ENCODE results near the gene OTOG. TPM values are rescaled to one million over a fixed set of nuclear protein-coding genes. Genes with fewer than 3 reads are reported as not detected.

The OTOG gene
- total RNA-seq, 1 donor from 2014 or later = 42.1 TPM

- DNase-seq (ENCODE audit: low spot score) = no peak
- no peak overlapping the region for H2AFZ ChIP-seq (replicated peaks)
- H3K27me3 Mint-ChIP-seq (ENCODE audit: insufficient read depth, low read depth) = peaks cover 11% of the 10 kb centered on the region
- H3K27ac ChIP-seq = no peak overlapping the region
- H3K9me3 Mint-ChIP-seq = no peaks in the 10 kb centered on the region
- H3K4me2 ChIP-seq = no peak overlapping the region
- peaks cover 12% of the 10 kb centered on the region for H3K27me3 ChIP-seq
- H3K27ac Mint-ChIP-seq = no peak overlapping the region
- H3K9me3 ChIP-seq (ENCODE audit: low read depth) = no peaks in the 10 kb centered on the region
- no peaks in the 10 kb centered on the region for H4K20me1 ChIP-seq (ENCODE audit: low read depth)
- H3K36me3 Mint-ChIP-seq = no peaks in the 10 kb centered on the region
- H3K4me3 ChIP-seq = no peak overlapping the region
- H3K4me1 Mint-ChIP-seq = peaks cover 11% of the 10 kb centered on the region
- no peaks in the 10 kb centered on the region for H3F3A ChIP-seq (ENCODE audit: low read depth)
- no peak overlapping the region for H3K9ac ChIP-seq
- no peaks in the 10 kb centered on the region for H3K79me2 ChIP-seq (ENCODE audit: low read depth)
- no peak overlapping the region for H3K4me3 Mint-ChIP-seq
- peaks cover 6% of the 10 kb centered on the region for H3K4me1 ChIP-seq
- TF ChIP-seq EZH2phosphoT487 (IDR thresholded peaks at IDR 0.05) = no peak
- no peak for TF ChIP-seq EZH2 (IDR thresholded peaks at IDR 0.05)
- TF ChIP-seq CTCF (IDR thresholded peaks at IDR 0.05) = no peak
- no peaks in the 10 kb centered on the region for H3K36me3 ChIP-seq
Measured at GRCh38 chr11:17552041-17552355, 4.9 kb downstream of the OTOG start.

- H3K4me1 ChIP-seq = no peaks in the 10 kb centered on the region
- H3K4me3 ChIP-seq = no peak overlapping the region
- H3K9me3 ChIP-seq (ENCODE audit: low read depth) = no peaks in the 10 kb centered on the region
- peaks cover 5% of the 10 kb centered on the region for H3K4me1 Mint-ChIP-seq
- no peak overlapping the region for H3K4me3 Mint-ChIP-seq
- H3K79me2 ChIP-seq (ENCODE audit: low read depth) = no peaks in the 10 kb centered on the region
- peaks cover 5% of the 10 kb centered on the region for H3K27me3 ChIP-seq
- no peak overlapping the region for H2AFZ ChIP-seq (replicated peaks)
- no peak overlapping the region for H3K27ac ChIP-seq
- no peak overlapping the region for H3K4me2 ChIP-seq
- no peaks in the 10 kb centered on the region for H4K20me1 ChIP-seq (ENCODE audit: low read depth)
- H3F3A ChIP-seq (ENCODE audit: low read depth) = no peaks in the 10 kb centered on the region
- peaks cover 8% of the 10 kb centered on the region for H3K27me3 Mint-ChIP-seq (ENCODE audit: insufficient read depth, low read depth)
- H3K9me3 Mint-ChIP-seq = no peaks in the 10 kb centered on the region
- no peaks in the 10 kb centered on the region for H3K36me3 Mint-ChIP-seq
- H3K36me3 ChIP-seq = no peaks in the 10 kb centered on the region
- no peak for DNase-seq (ENCODE audit: low spot score)
- TF ChIP-seq EZH2phosphoT487 (IDR thresholded peaks at IDR 0.05) (no peak), EZH2 (IDR thresholded peaks at IDR 0.05) (no peak), CTCF (IDR thresholded peaks at IDR 0.05) (no peak)
- no peak overlapping the region for H3K27ac Mint-ChIP-seq
- H3K9ac ChIP-seq = no peak overlapping the region
Measured at GRCh38 chr11:17552392-17553248, 5.6 kb downstream of the OTOG start.

GRCh38 chr11:17553249-17553546, 6.1 kb downstream of the OTOG start:
- Histone ChIP-seq H3K9me3 (ENCODE audit: low read depth) (no peaks in the 10 kb centered on the region), H3K36me3 (no peaks in the 10 kb centered on the region), H3K27ac (no peak overlapping the region), H3K9ac (no peak overlapping the region), H2AFZ (replicated peaks) (no peak overlapping the region), H3K4me2 (no peak overlapping the region), H3K4me3 (no peak overlapping the region), H3K4me1 (no peaks in the 10 kb centered on the region), H3F3A (ENCODE audit: low read depth) (no peaks in the 10 kb centered on the region), H3K79me2 (ENCODE audit: low read depth) (no peaks in the 10 kb centered on the region), H3K27me3 (no peaks in the 10 kb centered on the region), H4K20me1 (ENCODE audit: low read depth) (no peaks in the 10 kb centered on the region)
- peaks cover 4% of the 10 kb centered on the region for H3K4me1 Mint-ChIP-seq
- no peak for TF ChIP-seq EZH2 (IDR thresholded peaks at IDR 0.05)
- no peak for TF ChIP-seq CTCF (IDR thresholded peaks at IDR 0.05)
- TF ChIP-seq EZH2phosphoT487 (IDR thresholded peaks at IDR 0.05) = no peak
- H3K9me3 Mint-ChIP-seq = no peaks in the 10 kb centered on the region
- no peak overlapping the region for H3K27ac Mint-ChIP-seq
- H3K27me3 Mint-ChIP-seq (ENCODE audit: insufficient read depth, low read depth) = peaks cover 8% of the 10 kb centered on the region
- no peak for DNase-seq (ENCODE audit: low spot score)
- no peak overlapping the region for H3K4me3 Mint-ChIP-seq
- H3K36me3 Mint-ChIP-seq = no peaks in the 10 kb centered on the region

All from neural progenitor cell (in vitro differentiated cells).